Measurements from ENCODE around the gene MYO1D. TPM values are rescaled to one million over a fixed set of nuclear protein-coding genes. Genes with fewer than 3 reads are reported as not detected.

The MYO1D gene
- total and polyA plus RNA-seq, 9 donors = 20.9 to 62.2 (median 53.8) TPM

- Histone ChIP-seq H3K9me3 (no peaks in the 10 kb centered on the region), H3K27me3 (no peaks in the 10 kb centered on the region), H3K4me1 (ENCODE audit: insufficient read depth) (no peaks in the 10 kb centered on the region), H3K4me3 (no peak overlapping the region), H3K36me3 (no peaks in the 10 kb centered on the region), H3K27ac (no peak overlapping the region)
- TF ChIP-seq EP300 (IDR thresholded peaks at IDR 0.05) (no peak), POLR2A (IDR thresholded peaks at IDR 0.05) (no peak), CTCF (IDR thresholded peaks at IDR 0.05) (no peak)
- 90 to 92% (median 91%) methylated on average over 5 of the region's 5 CpGs for WGBS, 3 donors
- intact Hi-C loops (cut with DNase I) = no loop called here
- DNase-seq = no peak
These were observed 43.8 kb downstream of the MYO1D start for GRCh38 chr17:32833076-32833475.

DNA sequence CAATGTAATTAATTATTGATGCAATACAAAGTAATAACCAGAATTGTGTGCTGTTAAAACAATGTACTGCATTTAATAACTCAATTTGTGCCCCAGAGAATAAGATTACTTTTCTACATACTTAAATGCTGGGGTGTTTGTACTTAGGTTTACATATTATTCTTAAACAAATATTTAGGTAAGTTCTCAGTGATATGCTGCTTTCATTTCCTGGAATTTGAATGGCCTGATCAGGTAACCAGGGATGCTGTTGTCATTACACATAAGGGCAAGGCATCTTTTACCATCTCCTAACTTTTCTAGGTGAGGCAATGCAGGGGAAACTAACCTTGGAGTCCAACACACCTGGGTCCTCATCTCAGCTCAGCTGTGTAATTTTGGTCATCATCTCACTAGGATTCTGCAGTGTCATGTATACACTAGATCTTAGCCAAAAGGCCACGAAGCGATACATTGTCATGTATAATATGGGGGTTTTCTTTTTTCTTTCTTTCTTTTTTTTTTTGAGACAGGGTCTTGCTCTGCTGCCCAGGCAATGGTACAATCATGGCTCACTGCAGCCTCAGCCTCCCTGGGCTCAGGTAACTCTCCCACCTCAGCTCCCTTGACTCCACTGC, 45.2 kb downstream of the MYO1D start:
- TF ChIP-seq POLR2A (IDR thresholded peaks at IDR 0.05) (no peak), EP300 (IDR thresholded peaks at IDR 0.05) (no peak), CTCF (IDR thresholded peaks at IDR 0.05) (no peak)
- Histone ChIP-seq H3K27ac (no peak overlapping the region), H3K36me3 (no peaks in the 10 kb centered on the region), H3K4me3 (no peak overlapping the region), H3K27me3 (no peaks in the 10 kb centered on the region), H3K4me1 (ENCODE audit: insufficient read depth) (no peaks in the 10 kb centered on the region), H3K9me3 (no peaks in the 10 kb centered on the region)
- 98 to 100% (median 99%) methylated on average over 2 of the region's 2 CpGs for WGBS, 3 donors
- intact Hi-C loops (cut with DNase I) = no loop called here
- DNase-seq = no peak

GRCh38 chr17:32831223-32831622, 45.7 kb downstream of the MYO1D start:
- Histone ChIP-seq H3K36me3 (no peaks in the 10 kb centered on the region), H3K9me3 (no peaks in the 10 kb centered on the region), H3K27ac (no peak overlapping the region), H3K4me3 (no peak overlapping the region), H3K27me3 (no peaks in the 10 kb centered on the region), H3K4me1 (ENCODE audit: insufficient read depth) (no peaks in the 10 kb centered on the region)
- 26 to 38% (median 32%) methylated on average over 3 of the region's 3 CpGs for WGBS, 3 donors
- TF ChIP-seq CTCF (IDR thresholded peaks at IDR 0.05) (no peak), POLR2A (IDR thresholded peaks at IDR 0.05) (no peak), EP300 (IDR thresholded peaks at IDR 0.05) (no peak)
- DNase-seq = no peak
- intact Hi-C loops (cut with DNase I) = no loop called here

DNA sequence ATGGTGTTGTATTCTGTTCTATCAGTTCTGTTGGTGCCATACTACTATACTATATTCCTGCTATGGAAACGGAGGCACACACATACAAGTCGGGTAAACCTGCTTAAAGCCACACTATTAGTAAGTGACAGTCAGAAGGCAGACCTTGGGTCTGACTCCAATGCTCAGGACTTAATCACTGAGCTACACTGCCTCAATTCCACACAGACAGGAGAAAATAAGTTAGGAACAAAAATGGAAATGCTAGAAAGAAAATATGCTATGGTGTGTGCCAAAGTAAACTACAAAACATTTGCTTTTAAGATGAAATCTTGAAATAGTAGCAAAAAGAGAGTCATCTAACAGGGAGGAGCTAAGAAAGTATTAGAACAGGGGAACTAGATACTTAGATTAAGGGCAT, 48.1 kb downstream of the MYO1D start:
- WGBS, 3 donors = 53 to 63% (median 62%) methylated on average over 2 of the region's 2 CpGs
- intact Hi-C loops (cut with DNase I) = loop anchor here in 2 of 4 donors (5.0 to 10.0 kb wide), 2 partner anchors 33 to 46 kb away; partner anchors contain the start of gene MYO1D (in 1 of the 2)
- TF ChIP-seq POLR2A (IDR thresholded peaks at IDR 0.05) (no peak), EP300 (IDR thresholded peaks at IDR 0.05) (no peak)

DNA sequence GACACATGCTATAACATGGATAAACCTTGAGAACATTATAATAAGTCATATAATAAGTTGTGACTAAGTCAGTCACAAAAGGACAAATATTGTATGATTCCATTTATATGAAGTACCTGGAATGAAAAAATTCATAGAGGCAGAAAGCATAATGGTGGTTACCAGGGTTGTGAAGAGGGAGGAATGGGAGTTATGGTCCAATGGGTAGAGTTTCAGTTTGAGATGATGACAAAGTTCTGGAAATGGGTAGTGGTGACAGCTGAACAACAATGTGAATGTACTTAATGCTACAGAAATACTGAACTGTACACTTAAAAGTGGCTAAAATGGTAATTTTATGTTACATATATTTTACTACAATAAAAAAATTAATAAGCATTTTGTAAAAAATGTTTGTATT, 49.7 kb downstream of the MYO1D start:
- Histone ChIP-seq H3K4me1 (ENCODE audit: insufficient read depth) (peaks cover 2% of the 10 kb centered on the region), H3K27ac (peak overlapping the region in 1 of 2 donors; percentile 60)
- no peak for TF ChIP-seq POLR2A (IDR thresholded peaks at IDR 0.05)
- no peak for TF ChIP-seq CTCF (IDR thresholded peaks at IDR 0.05)
- TF ChIP-seq EP300 (IDR thresholded peaks at IDR 0.05) = no peak

More for the DNA sequence above, 48.1 kb downstream of the MYO1D start:
- no peak overlapping the region for H3K4me3 ChIP-seq
- no peaks in the 10 kb centered on the region for H3K36me3 ChIP-seq
- no peak for DNase-seq
- H3K9me3 ChIP-seq = no peaks in the 10 kb centered on the region
- no peaks in the 10 kb centered on the region for H3K27me3 ChIP-seq
- no peak overlapping the region for H3K27ac ChIP-seq
- H3K4me1 ChIP-seq (ENCODE audit: insufficient read depth) = no peaks in the 10 kb centered on the region

More for the DNA sequence above, 49.7 kb downstream of the MYO1D start:
- DNase-seq = no peak
- H3K36me3 ChIP-seq = no peaks in the 10 kb centered on the region
- intact Hi-C loops (cut with DNase I) = loop anchor here in 2 of 4 donors (5.0 to 10.0 kb wide), 2 partner anchors 35 to 48 kb away; partner anchors contain the start of gene MYO1D (in 1 of the 2)
- H3K4me3 ChIP-seq = no peak overlapping the region
- H3K27me3 ChIP-seq = no peaks in the 10 kb centered on the region
- H3K9me3 ChIP-seq = no peaks in the 10 kb centered on the region
